Sigmoid colon (tissue), 4 donors: ENCODE results near the gene PDZD8.

Experiments used
- CTCF ChIP-seq, 4 experiments: fragments of 450-650 bp in 3 of 4; fragments of 200-600 bp in 1 of 4; IDR thresholded peaks; one replicate each; pipeline ENCODE4 v1.5.1; 2016 to 2019; ENCODE audit warnings: antibody characterized with exemption in 4 of 4, mild to moderate bottlenecking in 3 of 4, moderate library complexity in 2 of 4
- POLR2A ChIP-seq, 2 donors: fragments of 450-650 bp; IDR thresholded peaks; one replicate each; pipeline ENCODE4 v1.6.1; 2016; ENCODE audit warnings: antibody characterized with exemption in 2 of 2, mild to moderate bottlenecking in 2 of 2, moderate library complexity in 2 of 2
- POLR2AphosphoS5 ChIP-seq, 4 donors: sonication (generic); formaldehyde crosslinking; IDR thresholded peaks; one replicate each; pipeline ENCODE4 v1.6.1; 2017; ENCODE audit warnings: antibody characterized with exemption in 4 of 4

GRCh38 chr10:117364110-117364960 lies 10.9 kb downstream of the PDZD8 start:
- TF ChIP-seq POLR2AphosphoS5 (IDR thresholded peaks at IDR 0.05): no peak
- TF ChIP-seq CTCF (IDR thresholded peaks at IDR 0.05): no peak
- no peak for TF ChIP-seq POLR2A (IDR thresholded peaks at IDR 0.05)
